Pulmonary artery endothelial cell (primary cell): Measurements from ENCODE around the gene VAT1L. TPM values are rescaled to one million over a fixed set of nuclear protein-coding genes. Genes with fewer than 3 reads are reported as not detected.
"Not testable (repeated sequence)": the region's sequence is repeated elsewhere in the genome, so short reads cannot be mapped to it uniquely, and the experiment has no call there.

Experiments used
- DNase-seq: peaks from one replicate; pipeline ENCODE4 v3.0.0-alpha.2; 2011; ENCODE audit warnings: low read depth, low spot score
- total RNA-seq: library from RNA; depleted of rRNA; stranded (reverse); fragments of >200 nt; gene quantifications from 2 replicates; pipeline ENCODE4 v1.2.3, GENCODE V29; 2014

The VAT1L gene
- total RNA-seq, 1 donor from 2014 or later: 1.1 TPM

GRCh38 chr16:77992381-77992780, 204.0 kb downstream of the VAT1L start:
- DNase-seq: not testable (repeated sequence)

GRCh38 chr16:77993111-77993985, 205.0 kb downstream of the VAT1L start:
- no peak for DNase-seq

- no peak for DNase-seq
Measured at GRCh38 chr16:77995843-77996455, 207.6 kb downstream of the VAT1L start.

GRCh38 chr16:77998350-77999023, 210.1 kb downstream of the VAT1L start:
- no peak for DNase-seq

GRCh38 chr16:78001451-78002025, 213.2 kb downstream of the VAT1L start:
- no peak for DNase-seq

- DNase-seq: peak; percentile 61
Measured at GRCh38 chr16:78002915-78003538, 214.7 kb downstream of the VAT1L start.

- DNase-seq: no peak
Measured at GRCh38 chr16:78004517-78004916, 216.2 kb downstream of the VAT1L start.

GRCh38 chr16:78005881-78006280, 217.5 kb downstream of the VAT1L start:
- no peak for DNase-seq

GRCh38 chr16:78007121-78007520, 218.8 kb downstream of the VAT1L start:
- no peak for DNase-seq

GRCh38 chr16:78022347-78023060, 234.1 kb downstream of the VAT1L start, which contains the start of gene CLEC3A:
Gene CLEC3A, plus strand, starts transcription at chr16:78022548. Its CDS starts 79 bp downstream, at chr16:78022627.
- DNase-seq: no peak

- DNase-seq: no peak
Measured at GRCh38 chr16:78024159-78024558, 235.8 kb downstream of the VAT1L start.

- no peak for DNase-seq
Measured at GRCh38 chr16:78025631-78026030, 237.3 kb downstream of the VAT1L start.

GRCh38 chr16:78028018-78028417, 239.7 kb downstream of the VAT1L start:
- no peak for DNase-seq

Other genes with a start within 250 kb of the VAT1L start
- gene NUDT7, start 66.0 kb upstream of the VAT1L start, total RNA-seq: 5.1 and 5.8 TPM in 2 replicates
- gene CLEC3A, start 234.0 kb downstream of the VAT1L start, total RNA-seq: not detected in 2 replicates